HFFc6 (cell line): ENCODE results near the gene TAGLN3. TPM values are rescaled to one million over a fixed set of nuclear protein-coding genes. Genes with fewer than 3 reads are reported as not detected.

Source experiments
- DNase-seq: peaks from one replicate; pipeline ENCODE4 v3.0.0-alpha.2; 2018
- H3K27ac Mint-ChIP-seq: 2 replicates; pipeline ENCODE4 v1.8.0; 2020; ENCODE audit warnings: mild to moderate bottlenecking, mixed read lengths
- H3K27me3 Mint-ChIP-seq: 2 replicates; pipeline ENCODE4 v1.8.0; 2021; ENCODE audit warnings: mild to moderate bottlenecking, moderate library complexity, mixed read lengths; ENCODE audit not compliant: insufficient read depth
- H3K36me3 Mint-ChIP-seq: 2 replicates; pipeline ENCODE4 v1.8.0; 2021; ENCODE audit warnings: low read depth, mixed read lengths
- H3K4me1 Mint-ChIP-seq: 2 replicates; pipeline ENCODE4 v1.8.0; 2020; ENCODE audit warnings: low read depth, mixed read lengths
- H3K4me3 Mint-ChIP-seq: 2 replicates; pipeline ENCODE4 v1.8.0; 2020; ENCODE audit warnings: mild to moderate bottlenecking, moderate library complexity, mixed read lengths
- H3K9me3 Mint-ChIP-seq: 2 replicates; pipeline ENCODE4 v1.8.0; 2020; ENCODE audit warnings: mild to moderate bottlenecking, mixed read lengths
- total RNA-seq, 6 experiments: library from RNA; stranded (reverse); fragmentation: NEBNext Ultra II Directional; extraction: Animal tissue kit (Norgen Biotek cat#: 25700); gene quantifications; 2 replicates in 1 of 6; 3 replicates in 5 of 6; pipeline ENCODE4 v1.2.3, GENCODE V29; 2021
- TF ChIP-seq, protein P1 (sequence below): fragments of 200-600 bp; sonication (generic); IDR thresholded peaks from 2 replicates; pipeline ENCODE4 v1.5.0; 2021; ENCODE audit warnings: antibody characterized with exemption, mild to moderate bottlenecking

Gene TAGLN3
- total RNA-seq, 6 experiments from 2014 or later, result 0.26 to 0.63 (median 0.43) TPM; not detected in 3

DNA sequence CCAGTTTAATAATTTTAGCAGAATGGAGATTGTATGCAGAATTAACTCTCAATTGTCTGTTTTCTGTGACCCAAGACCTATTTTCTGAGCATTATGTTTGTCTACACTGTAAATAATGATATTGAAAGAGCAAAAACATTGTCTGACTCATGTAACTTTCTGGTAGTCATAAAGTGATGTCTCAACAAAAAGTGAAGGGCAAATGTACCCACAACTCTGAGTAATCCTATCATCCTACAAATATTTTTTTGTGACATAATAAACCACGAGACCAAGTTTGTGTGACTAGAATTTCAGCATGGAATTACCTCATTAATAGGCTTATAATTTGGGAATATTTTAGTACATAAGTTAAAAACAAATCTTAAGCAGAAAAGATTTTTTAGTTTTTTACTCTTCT, 35.3 kb upstream of the TAGLN3 start:
- DNase-seq, result peak; percentile 82
- no peaks in the 10 kb centered on the region for H3K9me3 Mint-ChIP-seq
- TF ChIP-seq, protein P1, sequence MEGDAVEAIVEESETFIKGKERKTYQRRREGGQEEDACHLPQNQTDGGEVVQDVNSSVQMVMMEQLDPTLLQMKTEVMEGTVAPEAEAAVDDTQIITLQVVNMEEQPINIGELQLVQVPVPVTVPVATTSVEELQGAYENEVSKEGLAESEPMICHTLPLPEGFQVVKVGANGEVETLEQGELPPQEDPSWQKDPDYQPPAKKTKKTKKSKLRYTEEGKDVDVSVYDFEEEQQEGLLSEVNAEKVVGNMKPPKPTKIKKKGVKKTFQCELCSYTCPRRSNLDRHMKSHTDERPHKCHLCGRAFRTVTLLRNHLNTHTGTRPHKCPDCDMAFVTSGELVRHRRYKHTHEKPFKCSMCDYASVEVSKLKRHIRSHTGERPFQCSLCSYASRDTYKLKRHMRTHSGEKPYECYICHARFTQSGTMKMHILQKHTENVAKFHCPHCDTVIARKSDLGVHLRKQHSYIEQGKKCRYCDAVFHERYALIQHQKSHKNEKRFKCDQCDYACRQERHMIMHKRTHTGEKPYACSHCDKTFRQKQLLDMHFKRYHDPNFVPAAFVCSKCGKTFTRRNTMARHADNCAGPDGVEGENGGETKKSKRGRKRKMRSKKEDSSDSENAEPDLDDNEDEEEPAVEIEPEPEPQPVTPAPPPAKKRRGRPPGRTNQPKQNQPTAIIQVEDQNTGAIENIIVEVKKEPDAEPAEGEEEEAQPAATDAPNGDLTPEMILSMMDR, result no peak
- no peak overlapping the region for H3K4me3 Mint-ChIP-seq
- peak overlapping the region; percentile 73 for H3K27ac Mint-ChIP-seq
- no peaks in the 10 kb centered on the region; the same call in 1 of the 2 replicates for H3K27me3 Mint-ChIP-seq
- peaks cover 60% of the 10 kb centered on the region for H3K4me1 Mint-ChIP-seq
- peaks cover 18% of the 10 kb centered on the region for H3K36me3 Mint-ChIP-seq

DNA sequence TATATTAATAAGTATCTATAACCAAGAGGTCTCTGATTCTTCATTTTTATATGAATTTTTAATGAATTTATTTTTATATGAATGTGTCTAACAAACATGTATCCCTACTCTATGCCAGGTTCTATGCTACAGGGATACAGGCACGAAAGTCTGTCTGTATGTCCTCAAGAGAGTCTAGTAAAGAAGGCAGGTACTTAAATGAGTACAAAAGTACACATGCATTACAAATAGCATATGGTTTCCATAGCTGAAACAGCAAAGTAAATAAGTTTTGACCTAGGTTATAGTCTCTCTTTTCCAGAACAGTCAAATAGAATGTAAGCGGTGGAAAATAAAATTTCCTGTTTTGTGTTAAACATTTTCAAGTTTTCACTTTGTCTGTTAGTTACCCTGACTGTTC, 33.2 kb upstream of the TAGLN3 start:
- DNase-seq, result no peak
- H3K4me3 Mint-ChIP-seq, result no peak overlapping the region
- no peak overlapping the region for H3K27ac Mint-ChIP-seq
- H3K36me3 Mint-ChIP-seq, result peaks cover 10% of the 10 kb centered on the region; the same call in 1 of the 2 replicates
- H3K9me3 Mint-ChIP-seq, result no peaks in the 10 kb centered on the region
- peaks cover 60% of the 10 kb centered on the region for H3K4me1 Mint-ChIP-seq
- TF ChIP-seq, protein P1, result no peak
- H3K27me3 Mint-ChIP-seq, result no peaks in the 10 kb centered on the region; the same call in 1 of the 2 replicates

DNA sequence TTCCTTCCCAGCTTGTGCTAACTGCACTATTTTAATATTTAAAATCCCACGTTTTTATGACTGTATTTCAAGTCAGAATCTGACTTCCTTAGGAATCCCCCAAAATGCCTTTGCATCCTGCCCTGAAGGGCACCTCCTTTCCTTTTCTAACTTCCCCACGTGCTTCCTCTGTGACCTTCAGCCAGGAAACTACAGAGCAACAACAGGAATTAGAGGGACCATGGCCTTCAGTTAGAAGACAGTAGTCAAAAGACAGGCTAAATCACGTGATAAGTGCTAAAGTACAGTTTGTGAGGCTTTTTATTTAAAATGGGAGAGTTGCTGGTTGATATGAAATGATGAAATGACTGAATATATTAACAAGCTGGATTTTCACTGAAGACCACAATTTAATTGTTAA, 31.7 kb upstream of the TAGLN3 start:
- no peaks in the 10 kb centered on the region for H3K9me3 Mint-ChIP-seq
- H3K4me3 Mint-ChIP-seq, result no peak overlapping the region
- H3K27me3 Mint-ChIP-seq, result no peaks in the 10 kb centered on the region; the same call in 1 of the 2 replicates
- H3K36me3 Mint-ChIP-seq, result peaks cover 17% of the 10 kb centered on the region; the same call in 1 of the 2 replicates
- TF ChIP-seq, protein P1, result no peak
- DNase-seq, result no peak
- peak overlapping the region; percentile 37; the same call in 1 of the 2 replicates for H3K27ac Mint-ChIP-seq
- peaks cover 49% of the 10 kb centered on the region for H3K4me1 Mint-ChIP-seq

DNA sequence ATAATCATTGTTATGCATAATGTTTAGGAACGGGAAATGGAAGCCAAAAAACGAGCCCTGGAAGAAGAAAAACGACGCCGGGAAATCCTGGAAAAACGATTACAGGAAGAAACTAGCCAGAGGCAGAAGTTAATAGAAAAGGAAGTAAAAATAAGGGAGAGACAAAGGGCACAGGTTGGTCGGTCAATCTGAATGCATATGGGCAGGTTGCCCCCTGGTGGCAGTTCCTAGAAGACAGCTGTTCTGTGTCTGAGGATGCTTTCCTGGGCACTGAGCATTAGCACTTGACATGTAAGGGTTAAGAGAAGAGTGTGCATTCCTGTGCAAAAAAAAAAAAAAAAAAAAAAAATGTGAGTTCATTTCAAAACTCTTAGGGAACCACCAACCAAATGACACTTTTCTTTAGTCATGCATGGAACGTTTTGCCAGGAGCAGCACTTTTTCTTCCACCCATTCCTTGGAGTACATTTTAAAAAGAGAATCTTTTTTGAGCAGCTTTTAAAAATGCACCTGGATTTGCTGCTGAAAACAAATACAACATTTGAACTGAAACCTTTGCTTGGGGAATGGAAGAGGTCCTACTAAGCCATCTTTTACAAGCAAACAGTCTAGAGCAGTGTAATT, 31.0 kb upstream of the TAGLN3 start:
- Mint-ChIP-seq H3K36me3 (peaks cover 17% of the 10 kb centered on the region; the same call in 1 of the 2 replicates), H3K4me3 (0 out of 2 replicates have a peak overlapping the region, but pooled peaks have one; percentile 4), H3K9me3 (no peaks in the 10 kb centered on the region), H3K27ac (peak overlapping the region; percentile 46), H3K4me1 (peaks cover 46% of the 10 kb centered on the region), H3K27me3 (no peaks in the 10 kb centered on the region; the same call in 1 of the 2 replicates)
- TF ChIP-seq, protein P1, result peak; percentile 98
- peak; percentile 77 for DNase-seq

DNA sequence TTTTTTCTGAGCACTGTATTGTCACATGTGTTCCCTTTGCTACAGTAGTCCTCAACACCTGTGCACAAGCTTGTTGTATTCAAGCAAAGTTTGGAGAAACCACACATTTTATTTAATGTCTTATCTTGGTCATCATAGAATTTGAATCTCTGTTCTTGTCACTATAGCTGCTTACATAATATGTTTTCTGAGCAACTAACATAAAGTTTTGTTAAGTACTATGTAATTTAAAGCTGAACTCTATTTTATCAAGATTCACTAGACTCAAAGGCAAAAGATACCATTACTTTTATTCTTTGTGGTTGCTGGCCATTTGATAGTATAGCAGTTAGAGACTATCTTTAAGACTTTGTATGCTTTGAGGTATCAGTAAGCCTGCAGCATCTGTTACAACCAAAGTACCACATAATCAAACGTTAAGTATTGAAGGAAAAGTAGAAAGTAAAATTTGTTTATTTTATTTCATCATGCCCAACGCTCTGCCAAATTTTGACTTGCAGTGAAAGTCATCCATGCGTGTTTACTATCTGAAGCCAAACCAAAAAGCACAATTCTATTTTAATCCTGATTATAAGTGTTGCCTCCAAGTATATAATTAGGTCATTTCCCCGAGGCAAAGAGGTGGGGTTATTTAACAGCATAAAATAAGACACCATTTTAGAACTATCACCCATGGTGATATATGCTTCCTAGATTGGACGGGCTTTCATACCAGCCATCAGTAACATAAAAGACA, 30.2 kb upstream of the TAGLN3 start:
- Mint-ChIP-seq H3K27ac (no peak overlapping the region), H3K36me3 (peaks cover 17% of the 10 kb centered on the region; the same call in 1 of the 2 replicates), H3K4me3 (no peak overlapping the region), H3K4me1 (peaks cover 42% of the 10 kb centered on the region), H3K9me3 (no peaks in the 10 kb centered on the region), H3K27me3 (no peaks in the 10 kb centered on the region; the same call in 1 of the 2 replicates)
- DNase-seq, result no peak
- TF ChIP-seq, protein P1, result no peak
